Measurements from ENCODE around the gene DAO.

The DAO gene

DNA sequence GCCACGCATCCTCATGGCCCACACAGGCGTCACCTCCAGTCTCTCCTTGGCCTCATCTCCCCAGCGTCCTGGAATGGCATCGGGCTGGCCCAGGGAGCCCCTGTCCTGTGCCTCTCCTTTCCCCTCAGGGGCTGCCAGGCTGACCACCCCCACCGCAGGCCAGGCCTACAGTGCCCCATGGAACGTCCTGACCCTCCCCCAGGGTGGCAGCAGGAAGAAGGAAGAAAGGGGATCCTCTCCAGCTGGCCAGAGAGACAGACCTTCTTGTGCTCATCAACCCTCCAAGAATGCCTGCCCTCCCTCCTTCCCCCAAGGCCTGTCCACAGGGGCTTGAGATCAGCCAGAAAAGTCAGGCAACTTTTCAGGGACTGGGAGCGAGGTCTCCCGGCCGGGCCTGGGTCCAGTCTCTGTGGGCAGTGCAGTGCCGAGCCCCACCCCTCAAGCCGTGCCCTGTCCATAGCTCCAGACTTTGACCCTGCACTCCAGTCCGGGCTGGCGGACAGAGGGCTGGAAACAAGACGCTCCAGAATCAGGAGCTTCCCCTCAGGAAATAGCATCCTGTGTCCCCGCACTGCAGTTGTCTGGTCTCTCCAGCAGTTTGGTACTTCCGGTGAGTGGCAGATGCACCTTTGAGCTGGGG lies at the start of gene DAO:
TSS of gene DAO (plus strand) at position 478 of the 640 bp plus-strand sequence. CDS start 4,915 bp downstream, outside the sequence.
- no peak for DNase-seq (ENCODE audit: low read depth in 2 of 2)
- TF ChIP-seq, protein P1, sequence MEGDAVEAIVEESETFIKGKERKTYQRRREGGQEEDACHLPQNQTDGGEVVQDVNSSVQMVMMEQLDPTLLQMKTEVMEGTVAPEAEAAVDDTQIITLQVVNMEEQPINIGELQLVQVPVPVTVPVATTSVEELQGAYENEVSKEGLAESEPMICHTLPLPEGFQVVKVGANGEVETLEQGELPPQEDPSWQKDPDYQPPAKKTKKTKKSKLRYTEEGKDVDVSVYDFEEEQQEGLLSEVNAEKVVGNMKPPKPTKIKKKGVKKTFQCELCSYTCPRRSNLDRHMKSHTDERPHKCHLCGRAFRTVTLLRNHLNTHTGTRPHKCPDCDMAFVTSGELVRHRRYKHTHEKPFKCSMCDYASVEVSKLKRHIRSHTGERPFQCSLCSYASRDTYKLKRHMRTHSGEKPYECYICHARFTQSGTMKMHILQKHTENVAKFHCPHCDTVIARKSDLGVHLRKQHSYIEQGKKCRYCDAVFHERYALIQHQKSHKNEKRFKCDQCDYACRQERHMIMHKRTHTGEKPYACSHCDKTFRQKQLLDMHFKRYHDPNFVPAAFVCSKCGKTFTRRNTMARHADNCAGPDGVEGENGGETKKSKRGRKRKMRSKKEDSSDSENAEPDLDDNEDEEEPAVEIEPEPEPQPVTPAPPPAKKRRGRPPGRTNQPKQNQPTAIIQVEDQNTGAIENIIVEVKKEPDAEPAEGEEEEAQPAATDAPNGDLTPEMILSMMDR (IDR thresholded peaks at IDR 0.05; ENCODE audit: low read depth, low read length), result no peak

DNA sequence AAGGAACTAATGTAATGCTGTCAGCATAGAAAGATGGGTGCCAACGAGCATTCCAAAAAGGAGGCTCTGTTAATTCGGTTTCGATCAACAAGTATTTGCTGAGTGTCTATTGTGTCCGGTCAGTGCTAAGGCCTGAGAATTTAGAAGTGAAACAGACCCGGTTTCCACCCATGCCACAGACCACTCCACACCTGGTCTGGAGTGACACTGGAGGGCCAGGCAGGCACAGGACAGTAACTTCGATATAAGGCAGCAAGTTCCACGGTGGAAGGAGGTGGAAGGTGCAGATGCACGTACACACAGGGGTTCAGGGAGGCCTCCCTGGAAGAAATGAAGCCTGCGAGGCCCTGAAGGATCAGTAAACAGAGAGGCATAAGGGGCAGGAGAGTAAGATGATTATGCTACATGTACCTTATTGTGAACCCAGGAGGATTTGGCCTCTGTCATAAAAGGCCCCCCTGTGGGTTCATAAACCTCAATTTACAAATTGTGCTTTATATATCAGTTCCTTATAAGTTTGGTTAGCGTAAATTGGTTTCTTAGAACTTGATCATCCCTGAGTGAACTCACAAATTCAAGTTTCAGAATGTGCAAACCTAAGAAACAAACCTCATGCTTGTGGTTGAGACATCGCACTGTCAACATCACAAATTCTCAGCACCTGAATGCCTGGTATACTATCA lies 48.4 kb upstream of the DAO start:
- TF ChIP-seq, protein P1 (IDR thresholded peaks at IDR 0.05; ENCODE audit: low read depth, low read length), result no peak
- no peak for DNase-seq (ENCODE audit: low read depth in 2 of 2)
- H3K4me3 ChIP-seq (replicated peaks in 1 of 2; ENCODE audit: low read depth in 2 of 2, low read length in 2 of 2), result no peak overlapping the region

More for the DNA sequence above, at the start of gene DAO:
- no peak within 1 kb of the TSS for H3K4me3 ChIP-seq (replicated peaks in 1 of 2; ENCODE audit: low read depth in 2 of 2, low read length in 2 of 2)

DNA sequence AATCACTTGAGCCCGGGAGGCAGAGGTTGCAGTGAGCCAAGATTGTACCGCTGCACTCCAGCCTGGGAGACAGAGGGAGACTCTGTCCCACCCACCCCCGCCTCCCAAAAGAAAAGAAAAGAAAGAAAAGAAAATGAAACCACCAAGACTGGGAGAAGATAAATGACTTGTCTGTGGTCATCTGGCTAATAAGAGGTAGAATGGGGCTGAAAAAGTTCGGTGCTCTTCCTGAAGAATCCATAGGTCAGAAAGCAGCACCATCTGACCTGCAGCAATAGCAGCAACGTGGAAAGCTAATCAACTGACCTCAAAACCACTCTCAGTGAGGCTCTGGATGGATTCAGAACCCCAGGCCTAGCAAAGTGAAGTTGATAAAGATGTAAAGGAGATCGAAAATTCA lies 47.7 kb upstream of the DAO start:
- TF ChIP-seq, protein P1 (IDR thresholded peaks at IDR 0.05; ENCODE audit: low read depth, low read length), result no peak
- no peak for DNase-seq (ENCODE audit: low read depth in 2 of 2)

DNA sequence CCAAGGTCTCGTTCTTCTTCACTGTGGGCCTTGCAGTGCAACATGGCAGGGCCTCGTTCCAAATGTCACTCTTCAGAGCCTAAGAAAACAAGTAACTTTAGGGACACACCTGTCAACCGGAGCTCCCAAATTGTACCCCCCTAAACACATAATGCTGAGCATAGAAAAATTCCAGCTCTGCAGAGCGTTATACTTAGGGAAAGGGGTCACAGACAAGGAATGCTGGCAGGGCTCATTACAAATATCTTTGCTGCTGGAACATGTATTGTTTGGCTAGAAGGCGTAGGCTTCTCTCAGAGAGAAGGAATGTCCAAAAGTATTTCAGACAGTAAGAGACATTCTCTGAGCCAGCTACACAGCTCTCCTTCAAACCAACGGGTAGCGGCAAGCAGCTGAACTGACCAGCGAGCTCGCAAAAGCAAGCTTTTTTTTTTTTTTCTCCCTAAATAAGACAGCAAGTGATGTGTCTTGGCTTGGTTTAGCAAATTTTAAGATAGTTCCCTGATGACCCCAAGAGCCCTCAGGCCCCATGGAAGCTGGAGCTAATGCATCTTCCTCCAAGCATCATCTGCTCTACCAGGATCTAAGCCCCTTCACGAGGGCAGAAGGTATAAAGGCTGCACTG lies 47.0 kb upstream of the DAO start:
- H3K4me3 ChIP-seq (replicated peaks in 1 of 2; ENCODE audit: low read depth in 2 of 2, low read length in 2 of 2), result no peak overlapping the region
- peak; percentile 95 to 96 for DNase-seq (ENCODE audit: low read depth in 2 of 2)
- TF ChIP-seq, protein P1 (IDR thresholded peaks at IDR 0.05; ENCODE audit: low read depth, low read length), result no peak

More for the DNA sequence above, 47.7 kb upstream of the DAO start:
- H3K4me3 ChIP-seq (replicated peaks in 1 of 2; ENCODE audit: low read depth in 2 of 2, low read length in 2 of 2), result no peak overlapping the region

DNA sequence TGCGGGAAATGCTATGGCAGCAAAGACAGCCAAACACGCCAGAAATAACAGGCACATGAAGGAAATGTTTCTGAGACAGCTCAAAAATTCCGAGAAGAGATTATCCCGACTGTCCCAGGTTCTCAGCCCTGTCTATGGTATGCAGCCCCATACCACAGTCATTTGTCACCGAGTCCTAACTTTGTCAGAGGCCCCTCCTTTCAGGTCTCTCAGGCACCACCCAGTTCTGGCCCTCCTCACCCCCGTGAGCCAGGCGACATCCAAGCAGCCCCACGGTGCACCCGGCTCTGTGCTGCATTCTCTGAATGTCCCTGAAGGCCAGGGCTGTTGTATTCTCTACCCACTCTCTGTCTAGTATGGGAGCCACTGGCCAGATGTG lies 46.5 kb upstream of the DAO start:
- TF ChIP-seq, protein P1 (IDR thresholded peaks at IDR 0.05; ENCODE audit: low read depth, low read length), result no peak
- DNase-seq (ENCODE audit: low read depth in 2 of 2), result peak; percentile 88 to 98
- peak overlapping the region in 1 of 2 donors; percentile 15 for H3K4me3 ChIP-seq (replicated peaks in 1 of 2; ENCODE audit: low read depth in 2 of 2, low read length in 2 of 2)

DNA sequence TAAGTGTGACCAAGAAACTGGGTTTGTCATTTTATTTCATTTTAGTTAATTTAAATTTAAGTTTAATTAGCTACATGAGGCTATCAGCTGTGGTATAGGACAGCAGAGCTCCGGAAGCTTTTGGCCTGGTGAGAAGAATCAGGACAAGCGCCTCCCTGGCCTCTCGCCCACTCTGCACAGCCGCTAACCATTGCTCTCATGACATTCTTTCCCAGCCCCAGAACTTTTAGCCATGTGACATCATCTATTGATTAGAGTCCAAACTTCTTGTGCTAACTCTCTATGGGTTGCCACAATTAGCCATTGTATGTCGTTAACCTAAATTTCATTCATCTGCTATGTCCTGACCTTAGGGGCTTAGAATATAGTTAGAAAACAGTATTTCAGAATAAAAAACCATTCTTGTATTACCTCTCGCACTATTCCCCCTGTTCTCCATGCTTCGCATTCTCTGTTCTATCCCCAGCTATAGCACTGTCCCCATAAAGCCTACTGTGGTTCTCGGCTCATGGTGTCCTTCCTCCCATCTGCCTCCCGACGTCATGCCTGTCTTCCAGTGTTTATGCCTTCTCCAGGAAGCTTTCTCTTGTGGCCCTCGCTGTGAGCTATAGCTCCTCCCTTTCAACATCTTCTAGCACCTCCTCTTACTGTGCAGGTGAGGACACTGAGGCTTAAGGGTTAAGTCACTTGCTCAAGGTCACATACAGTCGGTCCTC lies 46.0 kb upstream of the DAO start:
- TF ChIP-seq, protein P1 (IDR thresholded peaks at IDR 0.05; ENCODE audit: low read depth, low read length), result no peak
- H3K4me3 ChIP-seq (replicated peaks in 1 of 2; ENCODE audit: low read depth in 2 of 2, low read length in 2 of 2), result peak overlapping the region in 1 of 2 donors; percentile 15
- DNase-seq (ENCODE audit: low read depth in 2 of 2), result peak; percentile 87 to 92
